Upper lobe of left lung (tissue), 4 donors: ENCODE measurements around the gene PARN.

Source experiments
- CTCF ChIP-seq, 6 experiments: fragments of 450-650 bp in 4 of 6; fragments of 200-600 bp in 2 of 6; sonication (generic) in 2 of 6; IDR thresholded peaks; one replicate each; pipeline ENCODE4 v1.5.1; 2016 to 2019; ENCODE audit warnings: antibody characterized with exemption in 6 of 6
- POLR2A ChIP-seq, 4 donors: fragments of 450-650 bp; IDR thresholded peaks; one replicate each; pipeline ENCODE4 v1.5.1; 2016 to 2017; ENCODE audit warnings: antibody characterized with exemption in 4 of 4, mild to moderate bottlenecking in 2 of 4
- POLR2AphosphoS5 ChIP-seq, 2 donors: sonication (generic); formaldehyde crosslinking; IDR thresholded peaks; one replicate each; pipeline ENCODE4 v1.5.1; 2017; ENCODE audit warnings: antibody characterized with exemption in 2 of 2

GRCh38 chr16:14539631-14540030 lies 90.4 kb downstream of the PARN start:
- no peak for TF ChIP-seq CTCF (IDR thresholded peaks at IDR 0.05)
- no peak for TF ChIP-seq POLR2A (IDR thresholded peaks at IDR 0.05)
- no peak for TF ChIP-seq POLR2AphosphoS5 (IDR thresholded peaks at IDR 0.05)
